Measurements from ENCODE around the gene MEP1A.
"Not testable (repeated sequence)": the region's sequence is repeated elsewhere in the genome, so short reads cannot be mapped to it uniquely, and the experiment has no call there.

MEP1A gene

GRCh38 chr6:46793138-46793537 is at the start of gene MEP1A:
Gene MEP1A, plus strand, starts transcription at chr6:46793389. Its CDS starts 10 bp downstream, at chr6:46793399.
- in situ Hi-C loops (cut with MboI; ENCODE audit: low sequenced_read_pairs, unreplicated experiment), result no loop called here
- DNase-seq (ENCODE audit: low spot score), result no peak
- no peak for TF ChIP-seq CTCF (IDR thresholded peaks at IDR 0.05; ENCODE audit: borderline replicate concordance, control extremely low read depth, extremely low read depth, insufficient read depth, missing control alignments)

- no peak for DNase-seq (ENCODE audit: low spot score)
- TF ChIP-seq CTCF (IDR thresholded peaks at IDR 0.05; ENCODE audit: borderline replicate concordance, control extremely low read depth, extremely low read depth, insufficient read depth, missing control alignments), result no peak
- in situ Hi-C loops (cut with MboI; ENCODE audit: low sequenced_read_pairs, unreplicated experiment), result no loop called here
Observed at GRCh38 chr6:46743425-46744158, 49.6 kb upstream of the MEP1A start.

GRCh38 chr6:46744159-46744725 is 48.9 kb upstream of the MEP1A start:
- DNase-seq (ENCODE audit: low spot score); in situ Hi-C loops (cut with MboI; ENCODE audit: low sequenced_read_pairs, unreplicated experiment): not testable (repeated sequence)

GRCh38 chr6:46745973-46746372 is 47.2 kb upstream of the MEP1A start:
- DNase-seq (ENCODE audit: low spot score), result no peak
- in situ Hi-C loops (cut with MboI; ENCODE audit: low sequenced_read_pairs, unreplicated experiment), result no loop called here
- TF ChIP-seq CTCF (IDR thresholded peaks at IDR 0.05; ENCODE audit: borderline replicate concordance, control extremely low read depth, extremely low read depth, insufficient read depth, missing control alignments), result no peak

GRCh38 chr6:46746696-46747095 is 46.5 kb upstream of the MEP1A start, which contains the start of gene ANKRD66:
Gene ANKRD66, plus strand, starts transcription at chr6:46746933. Its CDS starts 5,016 bp downstream, at chr6:46751949.
- in situ Hi-C loops (cut with MboI; ENCODE audit: low sequenced_read_pairs, unreplicated experiment), result no loop called here
- DNase-seq (ENCODE audit: low spot score), result no peak
- TF ChIP-seq CTCF (IDR thresholded peaks at IDR 0.05; ENCODE audit: borderline replicate concordance, control extremely low read depth, extremely low read depth, insufficient read depth, missing control alignments), result no peak

GRCh38 chr6:46748940-46749503 is 44.2 kb upstream of the MEP1A start:
- TF ChIP-seq CTCF (IDR thresholded peaks at IDR 0.05; ENCODE audit: borderline replicate concordance, control extremely low read depth, extremely low read depth, insufficient read depth, missing control alignments), result no peak
- in situ Hi-C loops (cut with MboI; ENCODE audit: low sequenced_read_pairs, unreplicated experiment), result no loop called here
- DNase-seq (ENCODE audit: low spot score), result no peak

- TF ChIP-seq CTCF (IDR thresholded peaks at IDR 0.05; ENCODE audit: borderline replicate concordance, control extremely low read depth, extremely low read depth, insufficient read depth, missing control alignments), result no peak
- no peak for DNase-seq (ENCODE audit: low spot score)
- in situ Hi-C loops (cut with MboI; ENCODE audit: low sequenced_read_pairs, unreplicated experiment), result no loop called here
Observed at GRCh38 chr6:46749731-46750130, 43.5 kb upstream of the MEP1A start.

Measured in GM13976 (cell line).